Epithelial cell of esophagus (primary cell): ENCODE results near the gene TAL1.

Experiments used
- DNase-seq: peaks from one replicate; pipeline ENCODE4 v3.0.0; 2010; ENCODE audit warnings: low read depth
- H3K4me3 ChIP-seq: 2 replicates; pipeline ENCODE4 v1.5.1; 2011; ENCODE audit warnings: mild to moderate bottlenecking, low read length, control low read depth
- TF ChIP-seq, protein P1 (sequence below): IDR thresholded peaks from 2 replicates; pipeline ENCODE4 v1.5.1; 2011; ENCODE audit warnings: low read depth, mild to moderate bottlenecking, low read length, control low read depth, inconsistent platforms; ENCODE audit not compliant: insufficient read depth; ENCODE audit errors: missing control alignments

Gene TAL1

DNA sequence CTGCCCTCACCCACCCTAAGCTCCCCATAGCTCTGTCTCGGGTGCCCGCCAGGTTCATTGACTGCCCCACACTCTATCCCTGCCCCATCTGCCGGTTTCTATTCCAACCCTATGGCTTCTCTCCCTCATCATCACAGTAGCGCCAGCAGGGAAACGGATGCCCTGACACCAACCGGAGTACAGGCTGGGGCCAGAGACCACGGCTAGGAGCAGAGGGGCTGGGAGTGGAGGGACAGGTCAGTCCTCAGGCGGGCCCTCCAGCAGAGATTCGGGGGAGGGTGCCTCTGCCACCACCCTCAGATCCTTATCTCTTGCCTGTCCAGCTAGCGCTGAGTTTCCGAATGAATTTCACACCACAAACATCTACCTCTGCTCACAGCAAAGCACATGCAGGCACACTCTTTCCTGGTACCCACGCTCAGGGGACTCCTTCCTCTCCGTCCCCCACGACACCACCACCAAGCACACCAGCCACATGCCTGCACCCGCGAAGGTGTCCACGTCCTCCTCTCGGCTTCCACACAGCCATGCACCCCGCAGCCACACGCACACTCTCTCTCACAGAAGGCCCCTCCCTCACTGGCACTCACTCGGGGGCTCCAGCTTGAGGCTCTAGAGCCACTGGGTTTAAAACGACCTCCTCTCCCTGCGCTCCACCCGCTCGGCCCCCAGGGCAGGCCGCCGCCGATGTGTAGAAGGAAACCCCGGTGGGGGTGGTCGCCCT lies 7.2 kb downstream of the TAL1 start:
- H3K4me3 ChIP-seq: no peak overlapping the region
- TF ChIP-seq, protein P1, sequence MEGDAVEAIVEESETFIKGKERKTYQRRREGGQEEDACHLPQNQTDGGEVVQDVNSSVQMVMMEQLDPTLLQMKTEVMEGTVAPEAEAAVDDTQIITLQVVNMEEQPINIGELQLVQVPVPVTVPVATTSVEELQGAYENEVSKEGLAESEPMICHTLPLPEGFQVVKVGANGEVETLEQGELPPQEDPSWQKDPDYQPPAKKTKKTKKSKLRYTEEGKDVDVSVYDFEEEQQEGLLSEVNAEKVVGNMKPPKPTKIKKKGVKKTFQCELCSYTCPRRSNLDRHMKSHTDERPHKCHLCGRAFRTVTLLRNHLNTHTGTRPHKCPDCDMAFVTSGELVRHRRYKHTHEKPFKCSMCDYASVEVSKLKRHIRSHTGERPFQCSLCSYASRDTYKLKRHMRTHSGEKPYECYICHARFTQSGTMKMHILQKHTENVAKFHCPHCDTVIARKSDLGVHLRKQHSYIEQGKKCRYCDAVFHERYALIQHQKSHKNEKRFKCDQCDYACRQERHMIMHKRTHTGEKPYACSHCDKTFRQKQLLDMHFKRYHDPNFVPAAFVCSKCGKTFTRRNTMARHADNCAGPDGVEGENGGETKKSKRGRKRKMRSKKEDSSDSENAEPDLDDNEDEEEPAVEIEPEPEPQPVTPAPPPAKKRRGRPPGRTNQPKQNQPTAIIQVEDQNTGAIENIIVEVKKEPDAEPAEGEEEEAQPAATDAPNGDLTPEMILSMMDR: no peak
- DNase-seq: no peak

DNA sequence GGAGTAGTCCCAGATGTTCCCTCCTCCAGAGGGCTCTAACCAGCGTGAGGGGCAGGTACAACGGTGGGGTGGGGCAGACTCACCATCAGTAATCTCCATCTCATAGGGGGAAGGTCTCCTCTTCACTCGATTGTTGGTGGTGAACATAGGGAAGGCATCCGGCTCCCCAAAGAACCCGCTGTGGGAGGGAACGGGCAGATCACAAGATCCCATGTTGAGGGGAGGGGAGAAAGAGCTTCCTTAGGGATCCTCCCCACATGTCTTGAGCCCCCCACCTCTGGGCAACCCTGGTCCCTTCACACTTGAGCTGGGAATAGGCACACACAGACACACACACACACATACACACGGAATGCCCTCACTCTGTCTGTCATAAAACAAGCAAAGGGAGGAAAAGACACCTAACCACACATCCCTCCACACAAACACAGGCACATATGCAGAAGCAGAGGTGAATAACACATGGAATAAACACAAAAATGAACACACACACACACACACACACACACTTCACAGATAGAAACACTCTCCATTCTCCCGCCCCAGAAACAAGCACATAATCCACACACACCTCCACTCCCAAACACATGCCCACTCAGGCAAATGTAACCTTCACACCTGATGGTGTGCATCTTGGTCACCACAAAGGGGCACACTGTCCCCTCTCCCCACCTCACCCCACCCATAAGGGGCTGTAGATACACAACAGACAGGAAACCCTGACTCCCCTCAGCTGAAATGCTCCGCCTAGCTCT lies 7.9 kb downstream of the TAL1 start:
- TF ChIP-seq, protein P1: no peak
- DNase-seq: no peak
- no peak overlapping the region for H3K4me3 ChIP-seq

DNA sequence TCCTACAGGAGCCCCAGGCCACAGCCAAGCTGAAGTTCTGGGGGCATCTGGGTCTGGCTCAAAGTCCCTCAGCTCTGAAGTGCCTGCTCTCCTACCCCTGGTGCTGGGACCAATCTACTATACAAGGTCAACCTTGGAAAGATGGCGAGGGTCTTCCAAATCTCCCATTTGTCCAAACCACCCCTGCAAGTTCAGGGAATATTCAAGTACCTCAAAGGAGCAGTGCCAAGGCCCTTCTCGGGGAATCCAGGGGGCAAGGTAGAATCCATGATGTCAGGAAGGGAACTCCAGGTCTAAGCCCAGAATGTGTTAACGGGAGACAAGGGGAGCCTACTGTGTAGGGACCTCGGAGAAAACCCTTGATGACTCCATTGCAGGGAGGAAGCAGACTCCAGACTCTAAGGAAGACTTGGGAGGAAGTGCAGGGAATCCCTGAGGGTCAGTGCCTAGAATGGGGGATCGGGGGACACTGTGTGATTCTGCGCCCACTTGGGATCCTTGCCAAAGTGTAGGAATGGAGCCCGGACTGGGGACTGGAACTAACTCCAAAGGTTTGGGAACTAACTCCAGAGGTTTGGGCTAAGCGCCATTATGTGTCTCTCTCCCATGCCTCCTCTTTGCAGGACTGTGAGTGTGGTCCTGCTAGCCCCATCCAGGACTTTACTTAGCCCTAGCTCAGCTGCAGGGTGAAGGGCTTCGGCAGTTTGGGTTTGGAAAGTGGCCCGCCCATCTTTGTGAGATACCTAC lies 8.7 kb downstream of the TAL1 start:
- H3K4me3 ChIP-seq: no peak overlapping the region
- DNase-seq: no peak
- TF ChIP-seq, protein P1: no peak

DNA sequence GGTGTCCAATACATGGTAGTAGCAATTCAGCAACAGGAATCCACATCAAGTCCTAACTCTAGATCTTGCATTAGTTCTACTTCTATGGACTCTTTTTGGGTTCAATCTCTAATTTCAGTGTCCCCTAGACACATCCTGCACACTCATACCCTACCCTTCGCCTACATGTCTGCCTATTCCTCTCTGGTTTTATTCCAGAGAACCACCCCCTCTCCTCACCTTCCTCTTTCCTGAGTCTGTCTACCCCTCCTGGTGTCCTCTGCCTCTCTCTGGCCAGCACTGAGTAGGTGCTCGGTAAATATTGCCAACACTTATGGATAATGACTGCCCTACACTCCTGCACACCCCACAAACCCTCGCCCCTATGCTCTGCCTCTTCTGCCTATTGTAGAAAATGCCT lies 9.5 kb downstream of the TAL1 start:
- TF ChIP-seq, protein P1: no peak
- no peak for DNase-seq
- no peak overlapping the region for H3K4me3 ChIP-seq

DNA sequence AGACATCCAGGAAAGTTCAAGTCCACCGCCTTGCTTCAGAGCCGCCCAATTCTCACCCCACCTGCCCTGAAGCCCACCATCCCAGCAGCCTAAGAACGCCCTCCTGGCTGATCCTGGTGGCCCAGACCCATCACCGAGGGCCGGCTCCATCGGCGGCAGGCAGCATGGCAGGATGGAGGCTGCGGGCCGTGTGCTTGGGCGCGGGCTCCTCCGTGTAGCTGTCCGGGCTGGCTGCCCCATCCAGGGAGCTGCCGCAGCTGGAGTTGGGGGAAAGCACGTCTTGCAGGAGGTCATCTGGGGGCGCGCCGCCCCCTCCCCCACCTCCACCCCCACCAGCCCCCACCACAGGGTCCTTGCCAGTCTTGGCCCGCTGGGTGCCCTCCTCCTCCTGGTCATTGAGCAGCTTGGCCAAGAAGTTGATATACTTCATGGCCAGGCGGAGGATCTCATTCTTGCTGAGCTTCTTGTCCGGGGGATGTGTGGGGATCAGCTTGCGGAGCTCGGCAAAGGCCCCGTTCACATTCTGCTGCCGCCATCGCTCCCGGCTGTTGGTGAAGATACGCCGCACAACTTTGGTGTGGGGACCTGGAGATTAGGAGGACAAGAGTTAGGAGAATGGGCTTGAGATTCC lies 12.3 kb downstream of the TAL1 start:
- DNase-seq: no peak
- TF ChIP-seq, protein P1: no peak
- no peak overlapping the region for H3K4me3 ChIP-seq

DNA sequence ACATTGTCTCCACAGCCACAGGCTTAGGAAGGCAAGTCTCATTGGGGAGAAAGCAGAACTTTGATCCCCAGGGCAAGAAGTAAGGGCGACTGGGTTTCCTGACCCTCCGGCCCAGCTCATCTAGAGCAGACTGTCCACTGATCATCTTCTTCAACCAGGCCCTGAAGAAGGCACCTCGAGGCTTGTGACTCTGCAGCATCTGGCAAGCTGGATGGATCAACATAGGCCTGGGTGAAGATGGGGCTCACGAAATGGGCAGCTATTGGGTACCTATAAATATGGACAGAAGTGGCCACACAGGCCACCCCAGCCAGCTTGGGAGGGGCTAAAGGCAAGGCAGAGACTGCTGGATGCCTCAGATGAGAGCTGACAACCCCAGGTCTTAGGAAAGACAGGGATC lies 13.0 kb downstream of the TAL1 start:
- no peak for DNase-seq
- H3K4me3 ChIP-seq: no peak overlapping the region
- TF ChIP-seq, protein P1: no peak
